ENCODE measurements around the gene NGEF.
"Not testable (repeated sequence)": the region's sequence is repeated elsewhere in the genome, so short reads cannot be mapped to it uniquely, and the experiment has no call there.

NGEF gene, protein sequence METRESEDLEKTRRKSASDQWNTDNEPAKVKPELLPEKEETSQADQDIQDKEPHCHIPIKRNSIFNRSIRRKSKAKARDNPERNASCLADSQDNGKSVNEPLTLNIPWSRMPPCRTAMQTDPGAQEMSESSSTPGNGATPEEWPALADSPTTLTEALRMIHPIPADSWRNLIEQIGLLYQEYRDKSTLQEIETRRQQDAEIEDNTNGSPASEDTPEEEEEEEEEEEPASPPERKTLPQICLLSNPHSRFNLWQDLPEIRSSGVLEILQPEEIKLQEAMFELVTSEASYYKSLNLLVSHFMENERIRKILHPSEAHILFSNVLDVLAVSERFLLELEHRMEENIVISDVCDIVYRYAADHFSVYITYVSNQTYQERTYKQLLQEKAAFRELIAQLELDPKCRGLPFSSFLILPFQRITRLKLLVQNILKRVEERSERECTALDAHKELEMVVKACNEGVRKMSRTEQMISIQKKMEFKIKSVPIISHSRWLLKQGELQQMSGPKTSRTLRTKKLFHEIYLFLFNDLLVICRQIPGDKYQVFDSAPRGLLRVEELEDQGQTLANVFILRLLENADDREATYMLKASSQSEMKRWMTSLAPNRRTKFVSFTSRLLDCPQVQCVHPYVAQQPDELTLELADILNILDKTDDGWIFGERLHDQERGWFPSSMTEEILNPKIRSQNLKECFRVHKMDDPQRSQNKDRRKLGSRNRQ
- long read RNA-seq, donor 1 = 0 reads
- long read RNA-seq, donor 2 = 0 reads
- long read RNA-seq, donor 3 = 0 reads
- long read RNA-seq, donor 4 = 0 reads
- long read RNA-seq, donor 5, partial matches to known transcripts = 0 of 1 reads
- long read RNA-seq, donor 5, other reads (novel, unspliced or antisense) = 0 of 1 reads
- long read RNA-seq, donor 6, partial matches to known transcripts = 0 of 1 reads
- long read RNA-seq, donor 6, other reads (novel, unspliced or antisense) = 0 of 1 reads
- long read RNA-seq, donor 7 = 0 reads
- long read RNA-seq, donor 8, partial matches to known transcripts = 0 of 1 reads
- long read RNA-seq, donor 8, other reads (novel, unspliced or antisense) = 0 of 1 reads

DNA sequence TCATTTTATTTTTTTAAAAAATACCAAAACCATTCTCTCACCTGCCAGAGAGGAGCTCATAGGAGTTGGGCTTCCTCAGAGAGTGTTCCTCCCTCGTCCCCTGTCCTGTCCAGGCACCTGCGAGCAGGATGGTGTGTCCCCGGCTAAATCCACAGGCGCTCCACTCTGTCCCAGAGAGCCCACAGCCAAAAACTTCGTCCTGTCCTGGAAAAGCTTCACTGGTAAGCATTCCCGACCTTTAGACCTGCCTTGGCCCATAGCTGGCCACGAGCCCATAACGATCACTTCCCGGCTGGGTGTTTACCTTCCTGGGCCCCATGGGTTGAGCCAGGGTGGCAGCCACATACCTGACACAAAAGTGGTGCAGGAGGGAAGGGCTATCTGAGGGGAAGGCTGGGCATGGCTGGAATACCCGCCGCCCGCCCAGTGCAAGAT, at the start of gene NGEF:
NGEF (minus strand) TSS at position 230 of the 435 bp plus-strand sequence. CDS start 38,366 bp downstream, outside the sequence.
- no peak for DNase-seq

DNA sequence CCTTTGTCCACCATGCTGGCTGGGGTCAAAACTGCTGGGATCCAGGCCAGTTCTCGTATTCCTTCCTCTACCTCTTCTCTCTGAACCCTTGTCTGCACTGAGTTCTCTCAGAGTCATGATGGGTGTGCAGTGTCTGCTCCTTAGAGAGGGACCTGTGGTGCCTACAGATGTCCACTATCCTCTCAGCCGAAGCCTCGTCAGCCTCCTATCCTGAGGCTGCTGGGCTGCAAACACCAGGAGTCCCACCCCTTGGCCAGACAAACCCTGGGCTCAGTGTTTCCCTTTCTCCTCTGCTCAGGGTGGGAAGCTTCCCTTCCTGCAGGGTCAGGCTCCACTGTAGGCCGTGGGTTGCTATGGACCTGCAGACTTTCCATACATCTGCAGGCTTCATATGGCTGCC, 49.4 kb upstream of the NGEF start:
- DNase-seq = no peak

DNA sequence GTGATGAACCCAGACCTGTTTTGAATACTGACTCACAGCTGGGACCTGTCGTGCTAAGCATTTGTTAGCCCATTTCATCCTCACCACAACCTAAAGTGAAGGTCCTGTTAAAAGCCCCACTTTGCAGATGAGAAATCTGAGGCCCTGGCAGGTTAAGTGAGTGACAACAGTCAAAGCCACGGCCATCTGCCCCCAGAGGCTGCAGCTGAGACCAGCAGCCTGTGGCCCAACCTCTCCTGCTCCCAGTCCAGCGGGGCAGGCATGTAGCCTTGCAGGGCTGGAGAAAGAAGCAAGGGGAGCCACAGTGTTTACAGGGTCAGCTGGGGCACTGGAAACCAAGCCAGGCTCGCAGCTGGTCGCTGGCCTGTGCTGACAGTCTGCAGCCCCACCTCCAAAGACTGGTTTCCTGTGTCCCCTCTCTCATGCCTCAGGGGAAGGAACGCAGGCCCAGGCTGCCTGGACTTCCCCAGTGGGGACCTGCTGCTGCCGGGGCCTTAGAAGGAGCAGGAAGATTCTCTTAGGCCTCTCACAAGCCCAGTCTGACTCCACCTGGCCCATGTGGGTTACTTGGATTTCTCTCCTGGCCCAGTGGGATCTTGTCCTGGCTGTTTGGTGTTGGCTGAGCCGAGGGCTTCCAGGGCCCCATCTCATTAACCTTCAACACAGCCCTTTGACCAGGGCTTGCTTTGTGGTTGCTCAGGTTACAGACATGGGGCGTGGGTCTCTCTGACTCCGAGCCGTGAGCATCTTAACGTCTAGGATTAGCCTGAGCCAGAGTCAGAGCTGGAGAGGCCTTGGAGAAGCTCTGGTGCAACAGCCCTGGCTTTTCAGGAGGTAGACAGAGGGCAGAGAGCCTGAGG, 48.8 kb upstream of the NGEF start:
- no peak for DNase-seq

DNA sequence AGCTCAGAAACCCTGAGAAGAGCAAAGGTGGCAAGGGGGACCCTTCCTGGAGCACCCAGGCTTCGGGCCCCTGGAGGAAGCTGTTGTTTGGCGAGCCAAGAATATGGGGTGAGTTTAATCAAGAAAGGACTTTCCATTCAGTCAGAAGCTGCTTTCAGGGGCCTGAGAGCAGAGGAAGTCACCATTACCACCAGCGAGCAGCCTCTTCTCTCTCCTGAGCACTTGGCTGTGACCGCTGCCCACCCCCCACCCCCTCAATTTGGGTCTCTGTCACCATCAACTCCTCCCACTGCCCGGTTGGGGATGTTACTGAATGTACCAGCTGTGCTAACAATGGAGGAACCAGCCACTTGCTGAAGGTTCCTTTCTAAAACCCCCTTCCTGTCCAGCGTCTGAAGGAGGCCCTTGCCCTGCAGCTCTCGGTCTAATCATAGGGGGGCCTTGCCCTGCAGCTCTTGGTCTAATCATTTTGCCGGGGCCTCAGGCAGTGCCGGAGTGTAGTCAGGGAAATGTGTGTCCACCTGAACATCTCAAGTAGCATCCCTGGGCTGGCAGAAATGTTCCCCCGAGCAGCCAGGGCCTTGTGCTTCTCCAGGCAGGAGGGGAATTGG, 48.0 kb upstream of the NGEF start:
- DNase-seq = no peak

DNA sequence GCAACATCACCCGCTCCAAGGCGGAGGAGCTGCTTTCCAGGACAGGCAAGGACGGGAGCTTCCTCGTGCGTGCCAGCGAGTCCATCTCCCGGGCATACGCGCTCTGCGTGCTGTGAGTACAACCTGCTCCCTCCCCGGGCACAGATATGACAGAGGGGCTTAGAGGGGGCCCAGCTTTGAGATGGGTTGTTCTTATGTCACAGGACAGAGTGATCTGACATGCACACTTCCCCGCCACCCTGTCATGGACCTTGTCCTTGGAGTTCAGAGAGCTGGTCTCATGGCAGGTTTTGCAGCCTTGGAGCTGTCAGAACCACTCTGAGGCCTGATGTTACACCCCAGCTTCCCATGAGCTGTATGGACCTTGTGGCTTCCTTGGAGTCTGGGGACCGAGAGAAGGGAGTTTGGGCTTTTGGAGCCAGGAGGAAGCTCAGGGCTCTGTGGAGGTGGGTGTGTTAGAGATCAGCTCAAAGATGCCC, 47.5 kb upstream of the NGEF start:
- no peak for DNase-seq

DNA sequence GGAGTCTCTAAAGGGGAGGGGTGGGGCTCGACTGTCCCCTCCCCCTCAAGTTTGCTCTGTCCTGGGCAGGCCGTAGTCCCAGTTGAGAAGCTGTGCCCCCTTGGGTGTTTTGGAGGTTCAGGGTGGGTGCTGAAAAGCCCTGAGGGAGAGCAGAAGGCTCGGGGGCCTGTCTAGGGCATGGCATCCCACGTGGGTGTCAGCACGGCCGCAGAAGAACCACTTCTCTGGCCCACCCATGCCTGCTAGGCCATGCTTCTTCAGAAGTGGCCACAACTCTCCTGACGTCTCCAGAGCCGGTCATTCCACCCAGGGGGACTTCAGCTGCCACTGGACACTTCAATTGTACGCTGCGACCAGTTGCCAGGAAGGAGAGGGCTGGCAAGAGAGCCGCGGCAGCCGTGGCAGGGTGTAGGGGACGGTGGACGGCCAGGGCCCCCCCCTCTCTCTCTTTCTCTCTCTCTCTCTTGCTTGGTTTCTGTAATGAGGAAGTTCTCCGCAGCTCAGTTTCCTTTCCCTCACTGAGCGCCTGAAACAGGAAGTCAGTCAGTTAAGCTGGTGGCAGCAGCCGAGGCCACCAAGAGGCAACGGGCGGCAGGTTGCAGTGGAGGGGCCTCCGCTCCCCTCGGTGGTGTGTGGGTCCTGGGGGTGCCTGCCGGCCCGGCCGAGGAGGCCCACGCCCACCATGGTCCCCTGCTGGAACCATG, 46.9 kb upstream of the NGEF start, which contains the start of gene INPP5D:
INPP5D (plus strand) TSS at position 546 of the 704 bp plus-strand sequence; CDS start at position 683, 137 bp downstream.
- no peak for DNase-seq

DNA sequence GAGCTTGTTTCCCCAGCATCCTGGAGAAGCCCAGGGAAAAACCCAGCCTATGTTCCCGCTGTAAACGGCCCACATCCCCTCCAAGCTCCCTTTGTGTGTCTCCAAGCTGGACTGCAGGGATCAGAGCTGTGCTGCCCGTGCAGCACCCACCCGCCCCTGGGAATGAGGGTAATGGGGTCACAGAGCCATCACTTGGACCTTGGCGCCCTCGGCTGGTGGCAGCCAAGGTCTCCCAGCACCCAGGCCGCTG, 46.4 kb upstream of the NGEF start:
- no peak for DNase-seq

DNA sequence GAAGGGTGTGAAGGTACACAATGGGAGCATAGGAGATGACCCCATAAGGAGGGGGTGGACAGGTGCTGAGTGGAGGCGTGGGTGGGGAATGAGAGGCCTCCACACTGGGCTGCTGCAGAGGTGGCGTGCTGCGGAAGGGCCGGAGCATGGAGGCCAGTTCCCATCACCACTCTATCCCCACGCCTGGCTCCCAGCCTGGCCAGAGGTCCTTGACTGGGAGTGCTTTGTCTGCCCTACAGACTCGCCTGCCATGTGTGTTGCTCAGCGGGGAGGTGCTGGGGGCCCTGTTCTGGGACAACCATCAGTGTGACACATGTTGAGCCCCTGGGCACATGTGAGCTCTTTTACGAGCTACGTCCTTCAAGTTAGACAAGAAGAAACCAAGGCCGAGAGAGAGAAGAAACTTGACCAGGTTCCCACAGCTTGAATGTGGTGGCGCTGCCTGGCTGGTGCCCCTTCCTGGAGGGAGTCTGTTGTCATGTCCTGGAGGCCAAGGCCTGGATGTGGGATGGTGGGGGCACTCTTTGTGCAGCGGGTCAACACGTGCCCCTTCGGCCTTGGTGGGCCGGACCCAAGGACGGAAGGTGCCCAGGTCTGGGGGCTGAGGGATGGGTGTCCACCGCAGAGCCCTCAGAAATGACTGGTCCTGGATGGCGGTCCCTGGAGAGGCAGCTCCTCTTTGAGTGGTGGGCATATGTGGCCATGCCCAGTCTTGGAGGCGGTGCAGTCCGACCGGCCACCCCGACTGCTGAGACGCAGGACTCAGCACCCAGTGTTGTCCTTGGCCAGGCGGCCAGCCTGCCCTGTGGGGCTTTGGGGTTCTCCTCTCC, 45.9 kb upstream of the NGEF start:
- DNase-seq = no peak

DNA sequence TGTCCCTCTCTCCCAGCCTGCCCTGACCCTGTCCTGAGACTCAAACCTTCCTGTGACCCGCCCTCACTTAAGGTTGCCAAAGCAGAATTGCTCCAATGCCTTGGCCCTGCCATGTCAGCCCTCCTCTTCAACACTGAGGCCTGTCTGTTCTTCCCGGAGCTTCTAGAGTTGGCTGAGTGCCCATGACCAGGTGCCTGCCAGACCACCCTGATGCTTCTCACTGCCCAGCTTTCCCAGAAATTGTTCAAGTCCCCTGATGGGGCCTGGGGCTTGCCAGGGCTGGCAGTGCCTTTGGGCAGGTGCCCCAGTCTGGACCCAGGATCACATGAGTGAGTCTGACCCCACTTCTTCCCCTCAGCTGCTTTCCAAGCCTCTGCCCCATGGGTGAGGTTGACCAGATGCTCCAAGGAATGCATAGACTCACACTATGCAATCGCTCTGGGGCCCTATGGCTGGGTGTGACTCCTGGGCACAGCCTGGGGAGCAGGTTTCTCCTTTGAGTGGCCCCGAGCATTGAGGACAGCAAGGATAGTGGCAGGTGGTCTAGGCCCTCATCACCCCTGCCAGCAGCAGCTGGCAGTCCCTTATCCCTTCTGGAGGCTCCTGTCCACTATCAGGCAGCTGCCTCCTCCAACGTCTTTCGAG, 44.0 kb upstream of the NGEF start:
- DNase-seq = no peak

DNA sequence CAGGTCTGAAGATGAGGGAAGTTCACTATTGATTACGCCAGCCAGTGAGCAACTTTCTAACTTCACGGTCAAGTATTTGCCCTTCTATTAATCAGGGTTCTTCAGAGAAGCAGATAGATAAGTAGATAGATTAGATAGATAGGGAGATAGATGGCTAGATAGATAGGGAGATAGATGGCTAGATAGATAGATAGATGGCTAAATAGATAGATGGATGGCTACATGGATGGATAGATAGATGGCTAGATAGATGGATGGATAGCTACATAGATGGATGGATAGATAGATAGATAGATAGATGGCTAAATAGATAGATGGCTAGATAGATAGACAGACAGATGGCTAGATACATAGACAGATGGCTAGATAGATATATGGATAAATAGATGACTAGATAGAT, 42.3 kb upstream of the NGEF start:
- DNase-seq = no peak

DNA sequence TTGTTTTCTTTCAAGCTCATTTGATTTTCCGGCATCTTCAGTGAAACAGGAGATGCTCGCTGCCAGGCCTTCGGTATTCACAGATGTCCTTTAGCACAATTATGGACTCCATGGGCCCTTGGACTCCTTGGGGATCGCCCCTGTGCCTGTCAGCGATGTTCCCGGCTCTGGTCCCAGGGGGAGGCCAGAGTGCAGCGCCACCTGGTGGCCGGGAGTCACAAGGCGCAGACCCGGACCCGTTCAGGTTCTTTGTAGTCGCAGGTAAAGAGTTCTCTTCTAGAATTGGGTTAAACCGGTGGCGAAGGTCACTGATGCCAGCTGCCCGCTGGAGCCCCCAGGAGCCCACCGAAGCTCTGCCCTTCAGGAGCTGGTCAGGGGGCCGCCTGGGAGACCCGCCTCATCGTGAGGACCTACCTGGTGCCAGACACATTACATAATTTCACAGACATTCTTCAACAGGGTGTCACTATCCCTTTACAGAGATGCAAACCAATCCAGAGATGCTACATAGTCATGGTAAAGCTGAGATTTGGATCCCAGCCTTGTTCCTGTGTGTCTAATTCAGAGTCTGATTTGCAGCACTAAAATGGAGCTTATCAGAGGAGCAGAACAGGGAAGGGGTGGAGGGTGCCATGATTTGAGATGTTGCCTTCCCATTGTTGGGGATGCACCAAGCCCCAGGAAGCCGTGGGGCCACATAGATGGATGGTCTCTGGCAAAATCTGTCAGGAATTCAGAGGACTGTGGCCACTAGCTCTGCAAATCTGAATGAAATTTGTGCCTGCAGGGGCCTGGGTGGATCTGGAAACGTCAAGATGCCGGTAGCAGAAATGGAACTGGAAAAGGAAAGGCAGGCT, 41.1 kb upstream of the NGEF start:
- DNase-seq = peak; percentile 47

DNA sequence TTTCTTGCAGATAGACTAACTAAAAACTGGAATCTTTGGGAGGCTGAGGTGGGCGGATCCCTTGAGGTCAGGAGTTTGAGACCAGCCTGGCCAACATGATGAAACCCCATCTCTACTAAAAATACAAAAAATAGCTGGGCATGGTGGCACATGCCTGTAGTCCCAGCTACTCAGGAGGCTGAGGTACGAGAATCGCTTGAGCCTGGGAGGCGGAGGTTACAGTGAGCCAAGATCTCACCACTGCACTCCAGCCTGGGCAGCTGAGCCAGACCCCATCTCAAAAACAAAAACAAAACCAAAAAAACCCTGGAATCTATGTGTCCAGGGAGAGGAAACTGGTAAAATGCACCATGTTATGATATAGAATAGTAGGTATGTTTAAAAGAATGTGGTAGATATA, 39.5 kb upstream of the NGEF start:
- DNase-seq = not testable (repeated sequence)

DNA sequence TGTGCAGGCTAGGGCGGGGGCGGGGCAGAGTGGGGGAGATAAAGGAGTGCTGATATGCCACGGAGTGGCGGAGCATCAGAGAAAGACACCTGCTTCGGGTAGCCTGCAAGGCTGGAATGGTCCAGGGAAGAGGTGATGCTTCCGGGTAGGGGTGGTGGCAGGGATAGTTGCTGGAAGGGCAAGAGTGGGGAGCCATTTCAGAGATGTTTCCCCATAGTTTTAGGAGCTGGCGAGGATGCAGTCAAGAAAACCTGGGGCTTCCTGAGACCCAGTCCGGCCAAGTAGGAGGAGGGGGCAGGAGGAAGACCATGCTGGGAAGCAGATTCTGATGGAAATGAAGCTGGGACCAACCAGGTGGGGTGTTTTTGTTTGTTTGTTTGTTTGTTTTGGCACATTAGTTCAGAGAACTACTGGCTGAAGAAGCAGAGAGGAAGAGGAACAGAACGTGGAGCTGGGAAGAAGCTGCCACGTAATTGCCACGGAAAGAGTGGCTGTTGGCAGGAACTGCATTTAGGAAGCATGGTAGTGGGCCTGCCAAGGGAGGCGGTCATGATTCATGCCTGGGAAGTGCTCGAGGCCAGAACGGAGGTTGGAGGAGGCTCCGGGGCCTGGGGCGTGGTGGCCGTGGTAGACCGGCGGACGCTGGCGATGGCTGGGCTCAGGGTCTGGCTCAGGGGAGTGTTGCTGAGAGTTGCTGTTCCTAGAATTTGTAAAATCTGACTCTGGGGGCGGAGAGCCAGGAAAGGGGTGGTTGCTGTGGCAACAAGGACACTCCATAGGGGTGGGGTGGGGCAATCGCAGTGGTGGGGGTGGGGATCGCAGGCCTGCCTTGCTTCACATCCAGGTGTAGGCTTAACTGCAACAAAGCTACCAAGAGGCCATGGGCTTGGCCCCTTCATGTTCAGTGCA, 38.4 kb upstream of the NGEF start:
- DNase-seq = no peak

DNA sequence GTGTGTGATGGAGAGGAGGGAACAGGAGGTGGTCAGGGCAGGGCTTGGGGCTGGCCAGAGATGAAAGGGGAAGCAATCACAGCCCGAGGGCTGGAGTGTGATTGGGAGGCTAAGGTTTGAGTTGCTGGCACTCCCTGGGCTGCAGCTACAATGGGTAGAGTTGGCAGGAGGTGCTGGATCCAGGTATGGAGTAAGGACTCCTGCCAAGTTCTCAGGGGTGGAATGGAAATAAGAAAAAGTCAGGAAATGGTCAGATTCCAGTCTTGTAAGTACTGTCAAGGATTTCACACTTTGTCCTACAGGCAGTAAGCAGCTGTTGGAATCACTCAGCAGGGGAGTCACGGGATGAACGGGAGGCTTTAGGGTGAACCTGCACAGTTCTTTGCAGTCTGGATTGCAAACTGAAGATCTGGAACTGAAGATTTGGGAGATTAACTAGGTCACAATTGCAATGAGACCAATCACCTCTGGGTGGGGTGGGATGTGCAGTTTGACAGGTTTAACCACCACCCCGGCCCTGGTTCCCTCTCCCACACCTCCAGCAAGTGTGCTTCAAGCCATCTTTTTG, 36.2 kb upstream of the NGEF start:
- DNase-seq = no peak

DNA sequence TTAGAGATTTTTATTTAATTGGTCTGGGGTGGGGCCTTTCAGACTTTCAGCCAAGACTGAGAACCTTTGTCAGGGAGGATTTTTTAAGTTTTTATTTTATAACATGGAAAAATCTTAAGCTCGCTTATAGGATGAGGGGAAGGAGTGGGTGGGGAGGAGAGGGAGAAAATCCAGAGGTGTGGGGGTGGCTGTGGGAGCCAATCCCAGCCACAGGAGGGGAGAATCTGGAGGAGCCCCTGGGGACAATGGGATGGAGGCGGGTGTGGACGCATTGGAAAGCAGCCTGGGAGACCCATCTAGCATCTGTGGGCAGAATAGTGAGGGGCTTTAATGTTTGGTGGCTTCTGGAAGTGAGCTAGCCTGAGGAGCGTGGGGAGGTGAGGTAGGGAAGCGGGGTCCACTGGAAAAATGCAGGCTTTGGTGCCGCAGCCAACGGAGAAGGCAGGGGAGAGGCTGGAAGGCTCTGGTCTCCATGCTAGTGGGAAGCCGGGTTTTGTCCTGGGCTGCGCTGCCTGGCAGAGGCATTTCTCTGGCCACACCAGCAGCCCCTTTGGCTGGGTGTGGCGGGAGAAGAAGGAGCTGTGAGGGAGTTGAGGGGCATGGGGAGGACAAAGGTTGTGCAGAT, 35.6 kb upstream of the NGEF start:
- no peak for DNase-seq

DNA sequence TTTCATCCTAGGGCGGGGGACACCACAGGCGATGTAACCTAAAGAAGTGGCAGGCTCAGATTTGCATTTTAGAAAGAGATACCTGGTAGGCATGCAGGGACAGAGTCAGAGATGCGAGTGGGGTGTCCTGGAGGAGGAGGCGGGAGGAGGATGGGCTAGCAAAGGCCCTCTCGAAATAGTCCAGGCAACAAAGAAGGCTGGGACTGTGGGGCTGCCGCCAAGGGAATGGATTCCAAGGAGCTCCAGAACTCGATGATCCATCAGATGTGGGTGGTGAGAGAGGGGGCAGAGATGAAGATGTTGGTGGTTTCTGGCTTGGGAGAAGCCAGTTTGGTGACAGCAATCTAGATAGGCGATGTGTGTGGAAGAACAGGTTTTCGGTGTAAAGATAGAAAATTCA, 34.6 kb upstream of the NGEF start:
- no peak for DNase-seq

DNA sequence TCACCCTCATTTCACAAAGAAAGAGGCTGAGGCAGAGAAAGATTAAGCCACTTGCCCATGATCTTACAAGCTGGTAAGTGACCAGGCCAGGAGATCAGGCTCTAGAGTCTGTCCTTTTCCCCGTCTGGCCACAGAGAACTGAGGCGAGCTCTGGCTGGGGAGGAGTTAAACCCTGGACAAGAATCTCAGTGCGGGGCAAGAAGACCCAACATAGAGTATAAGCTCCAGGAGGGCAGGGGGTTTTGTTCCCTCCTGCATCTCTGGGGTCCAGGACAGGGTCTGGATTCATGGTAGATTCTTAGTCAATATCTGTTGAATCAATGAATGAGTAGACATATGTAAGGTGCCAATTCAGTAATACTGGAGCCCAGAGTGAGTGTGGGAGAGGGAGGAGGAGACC, 34.1 kb upstream of the NGEF start:
- DNase-seq = no peak

All from right kidney (tissue), 9 donors.